Endothelial cell of umbilical vein (primary cell): ENCODE data around the gene SUCLG2. TPM values are rescaled to one million over a fixed set of nuclear protein-coding genes. Genes with fewer than 3 reads are reported as not detected.

Experiments used
- BruUV-seq: library from RNA; stranded (reverse); fragments of 400-500 nt; replicated peaks from 2 replicates; lab custom pipeline; 2021; lab: Mats Ljungman, UMichigan
- CTCF ChIA-PET: fragments of 300-600, 350-600 bp; sonication (Branson Sonifier 250); formaldehyde crosslinking; loops from one replicate; lab custom pipeline; 2021; ENCODE audit warnings: antibody characterized with exemption, inconsistent platforms; lab: Charles Lee
- POLR2A ChIA-PET: fragments of 300-600, 350-600 bp; sonication (Branson Sonifier 250); formaldehyde crosslinking; loops from one replicate; lab custom pipeline; 2021; ENCODE audit warnings: antibody characterized with exemption, inconsistent platforms; lab: Charles Lee
- DNase-seq: peaks from one replicate; pipeline ENCODE4 v3.0.0-alpha.2; 2011; ENCODE audit warnings: low read depth, low spot score
- FAIRE-seq: peaks from 2 replicates; lab custom pipeline; 2011; peaks lifted over from hg19 to GRCh38; lab: Jason Lieb, UNC
- H2AFZ ChIP-seq: 2 replicates; pipeline ENCODE4 v1.6.0; 2012; ENCODE audit warnings: low read depth, low read length, control low read depth, inconsistent platforms
- H3K27ac ChIP-seq: 2 replicates; pipeline ENCODE4 v1.5.1; 2011; ENCODE audit warnings: low read depth, mild to moderate bottlenecking, control low read depth, low read length, moderate library complexity; ENCODE audit not compliant: insufficient read depth
- H3K27me3 ChIP-seq, 2 experiments: 2 replicates each; pipeline versions ENCODE4 v1.6.0 to v1.6.1; 2011; ENCODE audit warnings: low read length in 2 of 2, mixed read lengths in 1 of 2; ENCODE audit not compliant: control insufficient read depth in 2 of 2, insufficient read depth in 2 of 2
- H3K36me3 ChIP-seq, 2 experiments: 2 replicates in 1 of 2; 3 replicates in 1 of 2; pipeline ENCODE4 v1.5.1; 2011; ENCODE audit warnings: low read length in 2 of 2, mild to moderate bottlenecking in 1 of 2, moderate library complexity in 1 of 2; ENCODE audit not compliant: control insufficient read depth in 2 of 2, insufficient read depth in 2 of 2; ENCODE audit errors: extremely low read depth in 1 of 2
- H3K4me1 ChIP-seq: 3 replicates; pipeline ENCODE4 v1.5.1; 2011; ENCODE audit warnings: mild to moderate bottlenecking, low read length; ENCODE audit not compliant: control insufficient read depth, insufficient read depth; ENCODE audit errors: extremely low read depth
- H3K4me2 ChIP-seq: 2 replicates; pipeline ENCODE4 v1.6.1; 2011; ENCODE audit warnings: low read length, control low read depth, mixed read lengths; ENCODE audit not compliant: insufficient read depth
- H3K4me3 ChIP-seq, 3 experiments: fragments of 200-600 bp in 1 of 3; sonication (generic), shearing (Covaris generic) in 1 of 3; replicated peaks in 1 of 3; 2 replicates each; pipeline ENCODE4 v1.5.1; 2011 to 2016; ENCODE audit warnings: control low read depth in 3 of 3, low read length in 3 of 3, mild to moderate bottlenecking in 2 of 3, inconsistent platforms in 1 of 3, low read depth in 1 of 3, moderate library complexity in 1 of 3; ENCODE audit not compliant: insufficient read depth in 1 of 3
- H3K79me2 ChIP-seq: 2 replicates; pipeline ENCODE4 v1.6.0; 2012; ENCODE audit warnings: low read length, inconsistent platforms; ENCODE audit not compliant: control insufficient read depth, insufficient read depth
- H3K9ac ChIP-seq: replicated peaks from 2 replicates; pipeline ENCODE3; 2011; ENCODE audit warnings: low read length, control low read depth; ENCODE audit not compliant: insufficient read depth; ENCODE audit errors: extremely low read depth
- H3K9me1 ChIP-seq: replicated peaks from 3 replicates; pipeline ENCODE4 v1.6.0; 2011; ENCODE audit warnings: mild to moderate bottlenecking, low read length; ENCODE audit not compliant: control insufficient read depth, insufficient read depth; ENCODE audit errors: extremely low read depth
- H3K9me3 ChIP-seq: replicated peaks from 2 replicates; pipeline ENCODE4 v1.5.1; 2012; ENCODE audit warnings: low read length, inconsistent platforms; ENCODE audit not compliant: control insufficient read depth, insufficient read depth
- H4K20me1 ChIP-seq: replicated peaks from 2 replicates; pipeline ENCODE3; 2011; ENCODE audit warnings: mild to moderate bottlenecking, low read length; ENCODE audit not compliant: control insufficient read depth, insufficient read depth; ENCODE audit errors: extremely low read depth
- CTCF ChIP-seq, 2 donors: IDR thresholded peaks; 1 replicate in 1 of 2; 2 replicates in 1 of 2; pipeline ENCODE4 v1.5.1; 2011; ENCODE audit warnings: low read length in 2 of 2, mild to moderate bottlenecking in 2 of 2, moderate library complexity in 2 of 2, control low read depth in 1 of 2, inconsistent platforms in 1 of 2, low read depth in 1 of 2; ENCODE audit not compliant: insufficient read depth in 1 of 2; ENCODE audit errors: extremely low read depth in 1 of 2
- EZH2 ChIP-seq: IDR thresholded peaks from 2 replicates; pipeline ENCODE4 v1.6.1; 2012; ENCODE audit warnings: borderline replicate concordance, low read depth, mild to moderate bottlenecking, moderate library complexity, low read length, inconsistent platforms; ENCODE audit not compliant: severe bottlenecking
- FOS ChIP-seq: IDR thresholded peaks from 2 replicates; pipeline ENCODE4 v1.6.1; 2011; ENCODE audit warnings: mild to moderate bottlenecking, low read length, moderate library complexity, borderline replicate concordance; ENCODE audit not compliant: insufficient read depth
- GATA2 ChIP-seq: IDR thresholded peaks from 2 replicates; pipeline ENCODE4 v1.7.0; 2011; ENCODE audit warnings: low read depth, mild to moderate bottlenecking, moderate library complexity, mixed read lengths, low read length; ENCODE audit not compliant: insufficient read length, insufficient read depth
- JUN ChIP-seq: IDR thresholded peaks from 2 replicates; pipeline ENCODE4 v1.6.1; 2011; ENCODE audit warnings: borderline replicate concordance, low read depth; ENCODE audit not compliant: insufficient read length, insufficient read depth
- MYC ChIP-seq: IDR thresholded peaks from one replicate; pipeline ENCODE4 v1.6.1; 2011; ENCODE audit warnings: mild to moderate bottlenecking, low read depth, low read length
- POLR2A ChIP-seq: IDR thresholded peaks from 2 replicates; pipeline ENCODE4 v1.6.1; 2012; ENCODE audit warnings: low read depth, mild to moderate bottlenecking, control low read depth, low read length
- POLR2AphosphoS5 ChIP-seq: IDR thresholded peaks from 2 replicates; pipeline ENCODE4 v1.6.1; 2012; ENCODE audit warnings: low read depth, mild to moderate bottlenecking, control low read depth, low read length, moderate library complexity; ENCODE audit not compliant: insufficient read depth
- dilution Hi-C: fragments of 300-500 bp; cut with MboI; formaldehyde crosslinking; loops from one replicate; pipeline ENCODE4 v1.15.0; 2019; ENCODE audit warnings: low sequenced_read_pairs; ENCODE audit not compliant: extremely low pct_ligation_motif_present
- intact Hi-C: fragments of 100-400 bp; cut with micrococcal nuclease; formaldehyde crosslinking; loops from one replicate; pipeline ENCODE4 v1.10.0; 2022
- polyA plus RNA-seq, 4 experiments: library from polyadenylated mRNA; depleted of rRNA in 3 of 4; stranded (reverse) in 3 of 4; unstranded in 1 of 4; fragments of >200 nt; gene quantifications; 2 replicates each; pipeline versions ENCODE4 v1.2.1 to v1.2.3, GENCODE V29; 2011 to 2012; ENCODE audit warnings: missing spikeins in 1 of 4
- total RNA-seq: library from RNA; stranded (reverse); gene quantifications from 2 replicates; pipeline ENCODE4 v1.2.3, GENCODE V29; 2021
- TF ChIP-seq, protein P1 (sequence below): IDR thresholded peaks from 2 replicates; pipeline ENCODE4 v1.6.1; 2011; ENCODE audit not compliant: insufficient read depth, insufficient read length

The SUCLG2 gene
- total and polyA plus RNA-seq, 2 donors (not counting 3 experiments of a cell fraction or from before 2014, with no cell fraction given) = 8.1 to 38.3 TPM

DNA sequence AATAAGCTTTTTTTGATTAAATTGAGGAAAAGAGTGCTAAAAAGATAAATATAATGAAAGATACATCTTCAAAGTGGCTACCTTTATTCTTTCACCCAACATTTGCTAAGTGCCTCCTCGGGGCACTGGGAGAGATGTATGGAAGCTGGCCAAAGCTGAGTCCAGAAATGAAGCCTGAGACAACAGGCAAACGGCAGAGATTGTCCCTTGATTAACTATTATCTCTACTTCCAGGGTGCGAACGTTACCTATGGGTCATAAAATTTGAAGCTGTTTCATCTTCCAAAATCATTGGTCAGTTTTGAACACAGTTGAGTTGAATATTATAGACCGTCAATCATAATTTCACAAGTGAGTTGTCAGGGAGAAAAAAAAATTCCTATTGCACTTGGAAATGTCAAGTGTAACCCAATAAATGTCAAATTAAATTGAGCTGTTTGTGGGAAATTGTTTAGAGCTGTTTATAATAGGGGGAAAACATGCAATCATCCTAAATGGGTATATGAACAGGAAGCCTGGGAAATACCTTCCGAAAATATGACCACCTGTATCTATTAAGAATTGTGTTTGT lies 73.9 kb downstream of the SUCLG2 start:
- H4K20me1 ChIP-seq = no peaks in the 10 kb centered on the region
- no TSS peak for BruUV-seq
- H3K9ac ChIP-seq = no peak overlapping the region
- POLR2A ChIA-PET = no interaction called here
- no peaks in the 10 kb centered on the region for H3K36me3 ChIP-seq
- CTCF ChIA-PET = no interaction called here
- H3K9me1 ChIP-seq = no peaks in the 10 kb centered on the region
- no peak overlapping the region for H3K4me3 ChIP-seq
- H3K79me2 ChIP-seq = peaks cover 2% of the 10 kb centered on the region
- no peak overlapping the region for H2AFZ ChIP-seq
- dilution Hi-C loops (no loop called here), intact Hi-C loops (no loop called here)
- DNase-seq (no peak), FAIRE-seq (no peak)
- no peak overlapping the region for H3K27ac ChIP-seq
- no peak for TF ChIP-seq POLR2AphosphoS5
- TF ChIP-seq EZH2 = no peak
- TF ChIP-seq, protein P1, sequence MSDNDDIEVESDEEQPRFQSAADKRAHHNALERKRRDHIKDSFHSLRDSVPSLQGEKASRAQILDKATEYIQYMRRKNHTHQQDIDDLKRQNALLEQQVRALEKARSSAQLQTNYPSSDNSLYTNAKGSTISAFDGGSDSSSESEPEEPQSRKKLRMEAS = no peak
- no peak for TF ChIP-seq POLR2A
- TF ChIP-seq GATA2 = no peak
- TF ChIP-seq MYC = no peak
- TF ChIP-seq CTCF (IDR thresholded peaks at IDR 0.05; ENCODE audit: extremely low read depth in 1 of 2, insufficient read depth in 1 of 2, low read depth in 1 of 2, low read length in 2 of 2) = no peak
- TF ChIP-seq FOS = no peak
- TF ChIP-seq JUN = no peak
- H3K4me2 ChIP-seq = no peak overlapping the region
- no peaks in the 10 kb centered on the region for H3K27me3 ChIP-seq
- no peaks in the 10 kb centered on the region for H3K9me3 ChIP-seq
- H3K4me1 ChIP-seq = peaks cover 7% of the 10 kb centered on the region
